Ovary (tissue), 9 donors: ENCODE measurements around the gene OCIAD2. TPM values are rescaled to one million over a fixed set of nuclear protein-coding genes. Genes with fewer than 3 reads are reported as not detected.

Experiments
- DNase-seq, 5 donors: peaks; one replicate each; pipeline ENCODE4 v3.0.0-alpha.2; 2019 to 2020
- H3K27ac ChIP-seq, 2 donors: fragments of 200-600 bp; one replicate each; pipeline versions ENCODE4 v1.5.1 to v1.8.0; 2019 to 2022
- H3K27me3 ChIP-seq: fragments of 200-600 bp; one replicate; pipeline ENCODE4 v1.8.0; 2022
- H3K36me3 ChIP-seq: fragments of 200-600 bp; sonication (generic); one replicate; pipeline ENCODE4 v1.5.1; 2019
- H3K4me1 ChIP-seq: one replicate; pipeline ENCODE4 v1.8.1; 2013; ENCODE audit warnings: mild to moderate bottlenecking, moderate library complexity; ENCODE audit not compliant: insufficient read depth
- H3K4me3 ChIP-seq: fragments of 200-600 bp; sonication (generic); one replicate; pipeline ENCODE4 v1.5.1; 2017
- H3K9me3 ChIP-seq, 2 donors: fragments of 200-600 bp in 1 of 2; sonication (generic) in 1 of 2; one replicate each; pipeline versions ENCODE4 v1.5.1 to v1.8.1; 2013 to 2019; ENCODE audit warnings: mild to moderate bottlenecking in 1 of 2, moderate library complexity in 1 of 2
- CTCF ChIP-seq, 3 donors: fragments of 450-650 bp in 2 of 3; fragments of 200-600 bp in 1 of 3; IDR thresholded peaks; one replicate each; pipeline versions ENCODE4 v1.5.1 to v1.8.0; 2016 to 2022; ENCODE audit warnings: antibody characterized with exemption in 3 of 3, mild to moderate bottlenecking in 1 of 3
- EP300 ChIP-seq: sonication (generic); formaldehyde crosslinking; IDR thresholded peaks from one replicate; pipeline ENCODE4 v1.6.1; 2017; ENCODE audit warnings: antibody characterized with exemption
- POLR2A ChIP-seq: fragments of 450-650 bp; IDR thresholded peaks from one replicate; pipeline ENCODE4 v1.6.1; 2017; ENCODE audit warnings: antibody characterized with exemption, mild to moderate bottlenecking, moderate library complexity
- WGBS, 3 donors: extraction: QIAGEN DNeasy Blood & Tissue Kit in 1 of 3; methylation state at CpG; one replicate each; pipeline versions ENCODE4 v1.1.5 to v1.1.7; 2013 to 2017; 5-methylcytosine and 5-hydroxymethylcytosine counted together
- intact Hi-C, 4 donors: fragments of 100-400 bp; cut with DNase I; formaldehyde crosslinking; loops; one replicate each; pipeline versions ENCODE4 v1.11.0 to v1.15.1; 2022 to 2023
- polyA plus RNA-seq, 2 donors: library from polyadenylated mRNA; stranded (reverse); fragments of 200-250 nt in 1 of 2; fragments of 350-450 nt in 1 of 2; fragmentation: Illumina TruSeq in 1 of 2; extraction: RNeasy Lipid Tissue Mini Kit (QIAGEN cat#74804) in 1 of 2; gene quantifications; one replicate each; pipeline ENCODE4 v1.2.3, GENCODE V29; 2013 to 2014
- total RNA-seq, 7 donors: library from RNA; depleted of rRNA in 2 of 7; stranded (reverse); fragments of >200 nt in 2 of 7; fragmentation: NEBNext Ultra II Directional in 3 of 7; extraction: Animal tissue kit (Norgen Biotek cat#: 25700) in 3 of 7; gene quantifications; one replicate each; pipeline versions ENCODE4 v1.1.0 to v1.2.4, GENCODE V29; 2016 to 2023
- donor health status: DM: no; HTN: no; CAD: no; lungs with moderate emphysema.
- donor health status: DM: no; HTN: no; CAD: no.
- donor health status: Bipolar disorder and iron deficiency.
- donor health status: DM: yes; HTN: yes; CAD: no.
- donor health status: DM: no; HTN: no; CAD: no.
- donor health status: DM: yes; HTN: yes; CAD: no.

OCIAD2 gene
- total and polyA plus RNA-seq, 9 donors: 2.1 to 20.4 (median 11.3) TPM

GRCh38 chr4:48912349-48912748 lies 5.8 kb upstream of the OCIAD2 start:
- Histone ChIP-seq H3K4me3 (no peak overlapping the region), H3K36me3 (no peaks in the 10 kb centered on the region), H3K27ac (no peak overlapping the region), H3K27me3 (no peaks in the 10 kb centered on the region), H3K9me3 (no peaks in the 10 kb centered on the region), H3K4me1 (no peaks in the 10 kb centered on the region)
- TF ChIP-seq CTCF (IDR thresholded peaks at IDR 0.05) (no peak), EP300 (no peak), POLR2A (no peak)
- no peak for DNase-seq
- 88 to 94% (median 92%) methylated on average over 2 of the region's 2 CpGs for WGBS, 3 donors
- intact Hi-C loops: no loop called here

- Histone ChIP-seq H3K4me1 (no peaks in the 10 kb centered on the region), H3K27ac (no peak overlapping the region), H3K27me3 (no peaks in the 10 kb centered on the region), H3K9me3 (no peaks in the 10 kb centered on the region), H3K36me3 (no peaks in the 10 kb centered on the region), H3K4me3 (no peak overlapping the region)
- TF ChIP-seq EP300: no peak
- no peak for TF ChIP-seq POLR2A
- TF ChIP-seq CTCF (IDR thresholded peaks at IDR 0.05): no peak
- intact Hi-C loops: no loop called here
- DNase-seq: no peak
Measured at GRCh38 chr4:48910511-48910910, 3.9 kb upstream of the OCIAD2 start.

- intact Hi-C loops: no loop called here
- H3K27ac ChIP-seq: no peak overlapping the region
Measured at GRCh38 chr4:48909697-48910096, 3.1 kb upstream of the OCIAD2 start.

DNA sequence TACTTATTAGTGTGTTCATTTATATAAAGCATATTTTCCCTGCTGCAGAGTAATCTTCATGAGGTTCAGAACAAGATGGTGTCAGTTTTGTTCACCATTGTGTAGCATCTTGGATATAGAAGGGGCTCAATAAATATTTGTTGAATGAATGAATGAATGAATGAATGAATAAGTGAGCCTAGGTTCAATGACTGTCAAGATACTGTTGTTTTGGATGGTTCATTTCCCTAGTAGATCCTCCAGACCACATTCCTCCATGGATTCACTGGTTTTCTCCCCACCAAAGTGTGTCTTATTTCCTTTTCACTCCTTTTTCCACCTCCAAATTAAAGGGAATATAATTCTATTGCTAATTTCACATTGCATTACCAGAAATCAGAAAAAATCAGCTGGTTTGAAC lies 2.1 kb upstream of the OCIAD2 start:
- no peak for TF ChIP-seq CTCF (IDR thresholded peaks at IDR 0.05)
- no peak for TF ChIP-seq EP300
- TF ChIP-seq POLR2A: no peak
- intact Hi-C loops: no loop called here
- Histone ChIP-seq H3K36me3 (no peaks in the 10 kb centered on the region), H3K4me1 (peaks cover 1% of the 10 kb centered on the region), H3K27ac (no peak overlapping the region), H3K27me3 (no peaks in the 10 kb centered on the region), H3K9me3 (no peaks in the 10 kb centered on the region), H3K4me3 (no peak overlapping the region)
- DNase-seq: no peak

More at GRCh38 chr4:48909697-48910096, 3.1 kb upstream of the OCIAD2 start:
- TF ChIP-seq POLR2A (no peak), CTCF (IDR thresholded peaks at IDR 0.05) (no peak), EP300 (no peak)
- no peak overlapping the region for H3K4me3 ChIP-seq
- DNase-seq: no peak
- H3K36me3 ChIP-seq: no peaks in the 10 kb centered on the region
- WGBS, 3 donors: 67 to 83% (median 79%) methylated on average over 3 of the region's 3 CpGs
- H3K4me1 ChIP-seq: peaks cover 1% of the 10 kb centered on the region
- H3K27me3 ChIP-seq: no peaks in the 10 kb centered on the region
- no peaks in the 10 kb centered on the region for H3K9me3 ChIP-seq
